ENCODE data around the gene SHB.

Gene SHB

DNA sequence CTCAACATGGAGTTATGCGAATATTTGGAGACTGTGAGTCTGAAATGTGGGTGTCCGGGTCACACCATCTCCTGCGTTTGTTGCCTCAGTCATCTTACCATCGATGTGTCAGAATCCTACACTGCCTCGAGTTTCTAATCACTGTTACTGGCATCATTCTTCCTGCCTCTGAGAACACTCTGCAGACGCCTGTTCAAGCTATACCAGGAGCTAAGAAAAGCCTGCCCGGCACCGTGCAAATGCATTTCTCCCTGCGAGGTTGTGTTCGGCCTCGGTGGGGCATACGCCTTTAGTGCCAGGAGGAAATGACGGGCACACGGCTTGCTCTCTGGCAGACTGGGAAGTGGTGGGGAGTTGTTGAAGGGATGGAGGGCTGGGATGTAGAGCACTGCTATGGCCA lies 133.9 kb downstream of the SHB start:
- no peak for DNase-seq (ENCODE audit: low read depth)

DNA sequence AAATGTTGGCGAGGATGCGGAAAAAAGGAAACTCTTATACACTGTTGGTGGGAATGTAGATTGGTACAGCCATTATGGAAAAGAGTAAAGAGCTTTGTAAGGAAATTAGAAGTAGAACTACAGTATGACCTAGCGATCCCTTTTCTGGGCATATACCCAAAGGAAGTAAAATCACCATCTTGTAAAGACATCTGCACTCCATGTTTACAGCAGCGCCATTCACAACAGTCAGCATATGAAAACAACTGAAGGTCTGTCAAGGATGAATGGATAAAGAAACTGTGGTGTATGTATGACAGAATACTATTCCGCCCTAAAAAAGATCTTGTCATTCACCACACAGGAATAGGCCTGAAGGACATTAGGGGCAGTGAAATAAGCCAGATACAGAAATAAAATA lies 137.4 kb downstream of the SHB start:
- DNase-seq (ENCODE audit: low read depth): no peak

DNA sequence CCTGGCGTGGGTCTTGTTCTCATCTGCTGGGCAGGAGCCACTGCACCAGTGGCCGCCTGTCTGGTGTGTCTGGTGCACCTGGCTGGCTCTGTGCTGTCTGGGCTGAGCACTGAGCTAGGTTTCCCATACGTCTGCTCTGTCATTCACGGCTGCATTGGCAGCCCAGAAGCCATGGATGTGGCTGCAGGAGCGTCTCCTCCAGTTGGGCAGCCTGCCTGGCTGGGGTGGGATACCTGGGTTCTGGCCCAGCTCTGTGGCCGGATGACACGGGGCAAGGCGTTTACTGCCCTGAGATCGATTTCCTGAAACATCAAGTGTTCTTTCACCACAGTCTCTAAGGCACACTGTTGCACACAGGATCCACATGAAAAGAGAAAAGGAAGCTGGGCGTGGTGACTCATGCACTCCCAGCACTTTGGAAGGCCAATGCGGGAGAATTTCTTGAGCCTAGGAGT lies 139.6 kb downstream of the SHB start:
- no peak for DNase-seq (ENCODE audit: low read depth)

DNA sequence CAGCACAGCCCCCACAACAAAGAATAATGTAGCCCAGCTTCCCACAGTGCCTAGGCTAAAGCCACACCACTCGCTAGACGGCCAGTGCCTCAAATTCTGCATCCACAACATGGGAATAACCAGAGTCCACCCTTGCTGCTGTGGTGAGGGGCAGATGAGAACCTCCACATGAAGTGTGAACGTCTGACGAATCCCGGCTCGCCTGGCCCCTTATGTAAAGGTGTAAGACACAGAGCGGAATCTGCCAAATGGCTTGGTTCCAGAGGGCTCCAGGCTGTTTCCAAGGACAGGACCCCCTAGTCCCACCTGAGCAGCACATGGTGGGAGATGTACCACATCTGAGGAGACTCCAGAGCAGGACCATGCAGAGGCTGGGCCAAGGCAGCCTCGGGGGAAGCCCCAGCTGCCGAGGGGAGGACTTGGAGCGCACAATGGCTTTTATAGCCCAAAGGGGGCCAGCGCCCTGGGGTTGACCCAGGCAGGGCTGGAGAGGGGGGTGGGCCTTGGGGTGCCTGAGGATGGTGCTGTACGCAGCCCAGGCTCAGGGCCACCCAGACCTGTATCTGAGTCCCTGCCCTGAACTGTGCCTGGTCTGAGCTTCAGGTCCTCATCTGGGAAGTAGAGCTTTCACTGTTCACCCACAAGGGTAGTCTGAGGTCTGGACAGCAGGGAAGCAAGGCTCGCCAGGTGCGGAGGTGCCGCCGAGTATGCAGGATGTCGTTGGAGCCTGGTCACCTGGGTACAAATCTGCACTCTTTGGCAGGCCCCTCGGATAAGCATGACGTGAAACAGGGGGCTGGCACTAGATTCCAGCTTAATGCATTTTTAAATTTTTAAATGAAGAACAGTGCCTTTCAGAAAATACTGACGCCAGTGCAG lies 140.2 kb downstream of the SHB start:
- no peak for DNase-seq (ENCODE audit: low read depth)

DNA sequence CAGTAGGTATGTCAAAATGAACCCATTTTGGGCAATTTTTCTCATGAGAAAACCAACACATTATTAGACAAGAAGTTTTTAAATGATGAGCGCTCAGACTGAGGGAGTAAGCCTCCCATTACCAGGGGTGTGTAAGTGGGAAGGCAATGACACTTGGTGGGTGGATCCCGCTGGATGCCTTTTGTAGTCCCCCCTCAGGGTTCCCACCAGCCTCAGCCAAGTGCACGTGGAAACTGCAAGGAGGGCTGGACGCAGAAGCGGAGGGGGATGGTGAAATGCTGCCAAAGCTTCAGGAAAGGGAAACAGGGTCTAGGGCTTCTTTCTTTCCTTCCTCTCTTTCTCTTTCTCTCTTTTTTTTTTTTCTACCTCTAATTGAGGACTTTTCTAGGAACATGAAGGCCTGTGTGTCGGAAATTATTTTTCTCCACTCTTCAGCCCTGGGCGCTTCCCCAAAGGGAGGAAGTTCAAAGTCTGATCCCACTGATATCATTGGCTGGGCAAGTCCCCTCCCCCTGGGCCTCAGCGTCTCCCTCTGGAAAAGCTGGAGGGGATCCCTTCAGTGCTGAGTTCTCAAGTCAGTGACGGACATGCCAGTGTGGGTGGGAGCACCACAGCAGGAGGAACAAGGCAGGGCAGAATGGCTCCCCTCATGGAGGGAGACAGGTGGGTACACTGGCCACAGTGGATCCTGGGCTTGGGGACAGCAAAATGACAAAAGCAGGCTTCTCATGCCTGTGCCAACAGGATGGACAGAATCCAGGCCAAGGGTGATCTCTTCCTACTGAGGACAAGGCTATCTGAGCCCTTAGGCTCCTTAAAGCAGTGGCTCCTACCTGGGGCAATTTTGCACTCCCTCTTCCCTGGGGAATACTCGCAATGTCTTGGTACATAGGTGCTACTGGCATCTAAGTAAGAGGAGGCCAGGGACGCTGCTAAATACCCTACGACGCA lies 141.2 kb downstream of the SHB start:
- DNase-seq (ENCODE audit: low read depth): no peak

DNA sequence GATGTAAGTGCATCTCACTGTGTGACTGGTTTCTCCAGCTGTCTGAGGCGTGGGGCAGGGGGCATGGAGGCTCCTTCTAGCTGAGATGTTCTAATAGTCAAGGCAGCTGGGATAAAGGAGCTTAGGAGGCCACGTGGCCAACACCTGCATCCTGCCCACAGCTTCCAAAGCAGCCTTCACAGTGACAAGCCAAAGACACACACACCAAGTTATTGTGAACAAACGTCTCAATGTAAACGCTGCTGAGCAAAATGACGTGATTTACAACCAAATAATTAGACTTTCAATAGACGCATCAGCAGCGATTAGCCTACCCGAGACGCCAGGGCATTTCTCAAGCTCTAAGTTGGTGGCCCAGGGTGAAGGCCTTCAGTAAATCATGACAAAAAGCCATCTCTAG lies 141.9 kb downstream of the SHB start:
- no peak for DNase-seq (ENCODE audit: low read depth)

DNA sequence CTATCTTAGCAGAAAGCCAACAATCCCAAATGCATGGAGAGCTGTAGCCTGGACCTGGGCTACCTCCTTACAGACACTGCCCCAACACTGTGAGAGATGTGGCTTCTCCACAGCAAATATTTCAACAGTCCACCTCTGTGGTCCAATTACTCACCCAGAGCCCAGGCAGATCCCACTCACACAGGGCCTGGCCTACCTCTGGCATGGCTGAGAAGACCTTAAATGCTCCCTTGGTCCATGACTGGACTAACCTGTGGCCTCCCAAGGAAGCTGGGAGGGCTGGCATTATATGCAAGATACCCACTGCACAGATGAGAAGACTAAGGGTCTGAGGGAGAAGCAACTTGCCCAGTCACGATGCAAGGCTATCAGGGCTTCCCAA lies 142.3 kb downstream of the SHB start:
- no peak for DNase-seq (ENCODE audit: low read depth)

DNA sequence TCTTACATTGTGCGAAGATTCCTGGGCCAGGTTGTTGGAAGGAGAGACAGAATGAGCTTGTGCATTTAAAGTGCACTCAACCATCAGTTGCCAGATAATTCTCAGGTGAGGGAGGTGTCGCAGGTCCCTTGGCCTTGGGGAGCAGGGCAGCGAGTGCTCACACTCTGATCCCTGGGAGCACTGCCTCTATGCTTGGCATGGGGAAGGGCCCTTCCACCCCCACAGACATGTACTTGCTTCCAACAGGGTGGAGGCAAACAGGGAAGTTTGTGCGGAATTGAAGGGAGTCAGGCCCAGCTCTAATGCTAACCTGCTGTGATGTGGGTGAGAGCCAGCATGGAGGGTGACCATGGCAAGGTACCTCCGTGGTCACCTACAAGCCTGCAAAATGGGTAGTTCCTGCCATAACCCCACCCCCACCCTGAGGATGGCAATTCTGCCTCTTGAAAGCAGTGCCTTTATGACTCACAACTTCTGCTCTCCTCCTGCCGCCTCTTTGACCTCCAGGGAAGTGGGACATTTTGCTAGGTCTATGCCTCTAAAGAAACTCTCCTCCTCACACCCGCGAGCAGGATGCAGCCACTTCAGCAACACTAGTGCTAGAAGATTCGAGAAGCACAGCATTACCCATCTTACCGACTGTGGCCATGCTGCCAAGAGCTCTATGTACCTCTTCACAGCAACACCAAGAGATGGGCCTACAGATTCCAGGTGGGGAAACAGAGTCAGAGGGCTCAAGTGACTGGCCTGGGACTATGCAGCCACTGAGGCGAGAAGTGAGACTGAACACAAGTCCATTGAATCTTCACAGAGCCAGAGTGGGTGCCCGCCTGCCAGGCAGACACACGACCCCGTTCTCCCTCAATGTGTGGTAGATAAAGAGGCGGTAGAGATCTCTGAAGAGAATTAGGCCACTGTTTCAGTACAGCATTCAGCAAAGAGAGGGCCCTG lies 143.0 kb downstream of the SHB start:
- DNase-seq (ENCODE audit: low read depth): no peak

DNA sequence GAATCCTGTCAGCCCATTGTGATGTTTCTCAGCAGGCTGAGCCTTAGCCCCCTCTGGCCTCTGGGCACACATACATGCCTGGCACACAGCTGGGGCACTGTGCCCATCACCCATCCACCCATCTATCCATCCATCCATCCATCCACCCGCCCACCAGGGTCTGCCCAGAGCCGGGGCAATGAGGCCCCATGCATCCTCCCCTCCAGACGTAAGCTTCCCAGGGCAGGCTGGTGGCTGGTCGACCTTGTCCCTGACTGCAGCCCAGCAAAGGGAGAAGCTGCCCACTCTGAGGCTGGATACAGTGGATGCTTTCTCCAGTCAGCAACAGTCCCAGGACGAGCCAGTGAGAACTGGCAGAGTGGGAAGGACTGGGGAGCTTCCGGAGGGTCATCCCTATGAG lies 144.0 kb downstream of the SHB start:
- DNase-seq (ENCODE audit: low read depth): no peak

DNA sequence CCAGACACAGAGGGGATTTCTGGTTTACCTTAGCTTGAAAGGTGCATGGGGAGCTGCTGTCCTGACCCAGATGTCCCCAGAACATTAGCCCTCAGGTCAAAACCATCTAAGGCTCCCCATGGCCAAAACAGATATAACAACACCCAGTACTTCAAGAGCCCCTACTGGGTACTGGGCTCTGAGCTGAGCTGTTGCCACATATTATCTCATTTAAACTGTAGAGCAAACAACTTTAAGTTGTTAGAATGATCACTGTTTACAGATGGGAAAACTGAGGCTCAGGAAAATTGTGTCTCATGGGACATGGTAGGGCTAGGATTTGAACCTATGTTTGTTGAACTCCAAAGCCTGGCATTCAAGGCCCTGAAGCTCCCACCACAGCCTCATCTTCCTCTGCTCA lies 144.5 kb downstream of the SHB start:
- no peak for DNase-seq (ENCODE audit: low read depth)

DNA sequence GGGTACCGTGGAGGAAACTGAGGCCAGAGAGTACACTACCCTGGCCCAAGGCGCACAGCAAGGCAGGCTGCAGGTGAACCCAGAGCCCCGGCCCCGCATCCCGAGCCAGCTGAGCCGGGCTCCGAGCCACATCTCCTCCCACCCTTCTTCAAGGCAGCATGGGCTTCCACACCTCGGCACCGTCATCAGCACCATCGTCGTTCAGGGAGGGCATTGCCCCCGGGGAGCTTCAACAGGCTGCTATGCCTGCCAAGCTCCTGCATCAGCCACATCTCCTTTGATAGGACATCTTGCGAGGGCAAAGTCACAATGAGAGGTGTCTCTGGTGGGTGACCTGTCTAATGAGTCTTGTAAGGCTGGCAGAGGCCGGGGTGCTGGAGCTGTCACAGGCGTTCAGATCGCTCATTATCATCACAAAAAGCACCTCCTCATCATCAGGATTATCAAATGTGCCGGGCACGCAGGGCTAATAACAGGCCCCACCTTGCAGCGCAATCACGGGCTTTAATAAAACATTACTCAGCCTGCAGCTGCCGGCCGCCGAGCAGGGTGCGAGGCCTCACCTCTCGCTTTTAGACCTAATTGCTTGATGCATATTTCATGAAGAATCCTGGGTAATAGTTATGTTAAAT lies 145.1 kb downstream of the SHB start:
- DNase-seq (ENCODE audit: low read depth): no peak

DNA sequence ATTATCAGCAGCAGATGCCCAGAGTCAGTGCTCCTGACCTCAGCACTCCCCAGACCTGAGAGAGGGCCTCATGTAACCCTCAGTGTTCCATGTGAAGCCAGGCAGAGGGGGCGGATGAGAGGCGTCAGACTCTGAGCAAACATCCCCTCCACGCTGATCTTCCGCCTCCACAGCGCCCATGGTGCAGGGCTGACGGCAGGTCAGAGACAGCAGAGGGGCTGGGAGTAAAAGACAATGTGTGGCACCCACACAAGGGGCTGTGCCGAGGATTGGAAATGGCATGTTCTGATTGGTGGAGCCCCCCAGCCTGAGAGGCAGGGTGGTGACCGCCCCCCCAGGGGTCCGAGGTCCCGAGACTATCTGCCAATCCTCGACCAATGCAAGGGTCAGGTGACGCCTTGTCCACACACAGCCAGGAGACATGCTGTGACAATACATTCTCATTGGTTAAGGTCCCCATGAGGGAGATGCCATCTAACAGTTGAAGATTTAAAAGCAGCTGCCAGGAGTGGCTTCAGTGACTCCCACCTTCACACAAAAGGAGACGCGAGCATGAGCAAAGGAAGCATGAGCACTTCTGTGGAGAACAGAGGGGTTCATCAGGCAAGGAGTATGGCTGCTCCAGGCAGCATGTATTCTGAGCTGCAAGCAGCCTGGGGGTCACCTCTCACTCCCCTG lies 145.8 kb downstream of the SHB start:
- no peak for DNase-seq (ENCODE audit: low read depth)

DNA sequence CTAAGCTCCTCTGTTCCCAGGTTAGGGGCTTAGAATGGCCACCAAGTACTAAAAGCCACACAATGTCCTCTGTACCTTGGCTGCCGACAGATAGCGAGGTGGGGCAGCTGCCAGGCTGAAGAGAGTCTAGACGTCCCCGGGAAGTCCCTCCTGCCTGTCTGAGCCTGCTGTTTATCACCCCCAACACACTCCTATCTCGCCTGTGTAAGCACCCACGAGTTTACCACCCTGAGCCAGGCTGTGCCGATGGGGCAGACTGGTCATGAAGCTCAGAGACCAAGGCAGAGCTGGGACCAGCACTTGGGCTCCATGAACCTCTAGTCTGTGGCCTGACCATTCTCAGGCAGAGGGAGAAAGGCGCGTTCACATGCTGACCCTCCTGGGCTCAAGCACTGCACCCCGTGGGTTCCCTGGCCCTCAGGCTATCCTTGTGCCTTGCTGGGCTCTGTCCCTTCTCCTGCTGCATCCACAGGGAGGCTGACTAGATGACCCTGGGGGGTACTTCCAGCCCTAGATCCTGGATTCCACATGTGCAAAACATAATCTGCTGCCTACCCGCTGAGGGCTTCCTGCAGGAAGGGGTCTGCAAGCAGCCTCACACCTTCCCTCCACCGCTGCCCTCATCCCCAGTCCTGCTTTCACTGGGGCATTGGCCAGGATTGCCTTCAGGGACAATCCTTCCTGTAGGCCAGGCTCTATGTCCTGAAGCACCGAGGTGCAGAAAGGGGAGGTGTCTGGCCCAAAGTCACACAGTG lies 146.5 kb downstream of the SHB start:
- no peak for DNase-seq (ENCODE audit: low read depth)

DNA sequence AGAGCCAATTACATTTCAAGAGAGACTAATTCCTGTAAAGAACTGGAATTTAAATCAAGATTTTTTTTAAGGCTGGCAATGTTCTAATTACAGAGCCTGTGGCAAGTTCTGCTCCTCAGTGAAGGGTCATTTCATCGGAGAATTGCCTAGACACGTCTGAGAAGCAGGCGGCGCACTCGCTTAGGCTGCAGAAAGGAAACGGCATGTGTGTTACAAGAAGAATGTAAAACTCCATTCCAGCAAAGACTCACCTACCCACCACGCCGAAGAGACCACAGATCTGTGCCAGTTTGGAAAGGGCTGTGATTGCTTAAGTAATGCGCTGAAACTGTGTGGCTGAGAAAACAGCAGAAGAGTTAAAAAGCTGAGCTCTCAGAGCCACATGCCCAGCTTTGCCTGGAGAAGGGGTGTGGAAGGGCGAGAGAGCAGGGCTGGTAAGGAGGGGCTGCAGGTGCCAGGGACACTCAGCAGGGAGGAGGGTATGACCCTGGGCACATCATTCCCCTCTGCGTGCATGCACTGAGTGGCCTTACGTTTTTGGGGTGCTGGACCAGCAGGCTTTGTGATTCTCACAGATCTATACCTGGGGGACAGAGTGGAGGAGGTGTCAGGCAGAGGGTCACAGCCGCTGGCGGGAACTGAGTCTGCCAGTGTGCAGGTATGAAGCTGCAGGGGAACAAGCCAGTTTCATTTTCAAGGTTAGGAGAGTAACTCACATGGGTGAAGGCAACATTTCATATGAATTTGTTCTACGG lies 147.3 kb downstream of the SHB start:
- DNase-seq (ENCODE audit: low read depth): no peak

DNA sequence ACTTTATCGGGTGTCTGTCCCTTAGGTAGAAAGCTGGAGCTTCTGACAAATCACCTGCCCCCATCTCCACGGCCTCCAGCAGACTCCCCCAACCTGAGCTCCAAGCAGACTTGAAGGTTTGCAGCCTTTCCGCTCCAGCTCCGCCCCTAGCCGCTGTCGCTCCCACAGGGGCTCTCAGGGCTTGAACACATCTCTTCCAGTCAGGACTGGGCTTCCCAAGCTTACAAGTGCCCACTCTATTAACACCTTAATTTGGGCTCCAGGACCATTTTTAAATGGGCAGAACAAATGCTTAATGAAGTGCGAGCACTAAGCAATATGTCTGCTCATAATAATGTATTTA lies 147.9 kb downstream of the SHB start:
- no peak for DNase-seq (ENCODE audit: low read depth)

DNA sequence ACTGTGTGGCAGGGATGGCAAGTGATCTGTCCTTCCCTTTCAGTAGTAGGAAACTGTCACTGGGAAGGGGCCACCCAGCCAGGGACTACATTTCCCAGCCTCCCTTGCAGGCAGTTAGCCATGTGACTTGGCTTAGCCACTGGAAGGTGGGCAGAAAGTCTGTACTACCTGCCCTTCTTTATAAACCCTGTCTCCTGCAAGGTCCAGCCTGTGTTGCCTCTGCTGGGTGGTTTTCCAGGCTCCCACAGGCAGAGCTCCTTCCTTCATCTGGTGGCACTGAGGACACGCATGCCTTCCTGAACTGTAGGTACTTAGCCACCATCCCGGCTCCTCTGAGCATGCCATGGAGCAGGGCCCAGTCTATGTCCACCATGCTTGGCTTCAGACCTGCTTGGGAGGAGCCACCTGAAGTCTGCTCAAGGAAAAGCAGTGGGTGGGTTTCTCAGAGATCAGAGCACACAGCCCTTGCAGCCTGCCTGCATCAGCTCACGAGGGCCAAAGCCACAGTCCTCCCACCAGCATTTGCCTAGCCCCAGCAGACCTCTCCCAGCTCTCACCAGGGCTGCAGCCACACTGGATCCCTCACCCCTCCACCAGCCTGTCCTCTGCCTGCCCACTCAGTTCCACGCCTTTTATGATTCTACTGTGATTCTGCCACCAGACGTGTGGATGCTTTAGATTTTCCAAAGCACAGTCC lies 148.4 kb downstream of the SHB start:
- no peak for DNase-seq (ENCODE audit: low read depth)

DNA sequence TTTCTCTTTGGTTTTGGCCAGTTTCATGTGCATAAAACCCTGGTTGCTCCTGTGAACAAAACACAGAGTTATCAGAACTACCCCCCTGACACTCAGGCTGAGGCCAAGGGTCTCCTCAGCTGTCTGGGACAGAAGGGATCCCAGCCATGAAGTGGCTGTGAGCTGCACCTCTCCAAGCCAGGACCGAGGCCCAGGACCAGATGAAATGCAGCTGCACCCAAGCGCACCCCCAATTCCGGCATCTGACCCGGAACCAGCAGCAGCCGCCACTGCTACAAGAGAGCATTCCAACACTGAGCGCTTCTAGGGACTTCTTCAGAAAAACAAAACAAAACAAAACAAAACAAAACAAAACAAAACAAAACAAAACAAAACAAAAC lies 149.1 kb downstream of the SHB start:
- no peak for DNase-seq (ENCODE audit: low read depth)

DNA sequence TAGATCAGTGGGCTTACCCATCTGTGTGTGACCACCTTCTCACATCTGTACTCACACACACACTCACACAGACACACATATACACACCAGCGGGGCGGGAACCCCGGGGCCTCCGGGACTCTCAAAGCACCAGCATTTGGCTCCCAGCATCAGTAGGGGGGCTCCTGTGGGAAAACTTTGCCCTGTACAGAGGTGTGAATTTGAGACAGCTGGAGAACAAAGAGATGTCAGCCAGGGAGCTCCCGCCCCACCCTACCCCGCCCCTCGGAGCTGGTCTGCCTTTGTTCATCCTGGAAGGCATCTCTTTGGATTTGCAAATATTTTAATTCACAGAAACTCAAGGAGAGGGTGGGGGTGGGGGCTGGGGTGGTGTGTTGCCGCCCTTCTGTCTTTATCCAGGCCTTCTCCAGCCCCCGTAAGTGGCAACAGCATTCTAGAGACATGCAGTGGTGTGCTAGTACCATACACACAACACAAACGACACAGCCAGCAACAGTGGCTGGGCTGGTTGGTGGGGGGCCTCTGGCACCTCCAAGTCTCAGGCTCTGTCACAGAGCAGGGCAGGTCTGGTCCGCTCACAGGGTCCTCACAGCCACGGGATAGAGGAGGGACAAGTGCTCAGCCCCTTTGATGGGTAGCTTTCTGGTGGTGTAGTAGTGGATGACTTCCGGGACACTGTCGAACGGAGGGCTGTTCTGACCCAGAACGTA lies 149.6 kb downstream of the SHB start:
- no peak for DNase-seq (ENCODE audit: low read depth)
